BJ (cell line): ENCODE measurements around the gene TRANK1. TPM values are rescaled to one million over a fixed set of nuclear protein-coding genes. Genes with fewer than 3 reads are reported as not detected.
"Not testable (repeated sequence)": the region's sequence is repeated elsewhere in the genome, so short reads cannot be mapped to it uniquely, and the experiment has no call there.

Source experiments
- CTCF ChIA-PET: fragments of 350-600 bp; formaldehyde crosslinking; extraction: SDS; loops from one replicate; lab custom pipeline; 2021; ENCODE audit warnings: antibody characterized with exemption, inconsistent platforms; lab: Yijun Ruan, JAX
- POLR2A ChIA-PET: fragments of 300-600 bp; sonication (Branson Sonifier 250); formaldehyde crosslinking; extraction: SDS; loops from one replicate; lab custom pipeline; 2021; ENCODE audit warnings: antibody characterized with exemption; lab: Charles Lee
- DNase-seq: peaks from one replicate; pipeline ENCODE4 v3.0.0-alpha.2; 2011; ENCODE audit warnings: low read depth
- H3K27me3 ChIP-seq: 2 replicates; pipeline ENCODE4 v1.6.0; 2011; ENCODE audit warnings: low read length; ENCODE audit not compliant: control insufficient read depth, insufficient read depth
- H3K36me3 ChIP-seq: 2 replicates; pipeline ENCODE4 v1.5.1; 2011; ENCODE audit warnings: low read length; ENCODE audit not compliant: control insufficient read depth, insufficient read depth
- H3K4me3 ChIP-seq: 2 replicates; pipeline ENCODE4 v1.5.1; 2011; ENCODE audit warnings: low read depth, mild to moderate bottlenecking, control low read depth, low read length
- CTCF ChIP-seq: IDR thresholded peaks from 2 replicates; pipeline ENCODE4 v1.5.1; 2011; ENCODE audit warnings: low read depth, mild to moderate bottlenecking, control low read depth, inconsistent platforms, low read length, moderate library complexity; ENCODE audit not compliant: insufficient read depth
- polyA plus RNA-seq: library from polyadenylated mRNA; depleted of rRNA; stranded (reverse); fragments of >200 nt; gene quantifications from 2 replicates; pipeline ENCODE4 v1.2.3, GENCODE V29; 2011

TRANK1 gene
- polyA plus RNA-seq, 1 experiment: 11.3 TPM

GRCh38 chr3:36964817-36965216 is 20.0 kb upstream of the TRANK1 start:
- POLR2A ChIA-PET: no interaction called here
- CTCF ChIA-PET: interaction anchor here (0.5 kb wide), 1 partner anchor 460 kb away, joined by 3 read pairs; no protein-coding TSS in a partner anchor
- Histone ChIP-seq H3K4me3 (no peak overlapping the region), H3K36me3 (no peaks in the 10 kb centered on the region), H3K27me3 (no peaks in the 10 kb centered on the region)
- no peak for TF ChIP-seq CTCF
- no peak for DNase-seq

GRCh38 chr3:36964331-36964730 is 19.5 kb upstream of the TRANK1 start:
- CTCF ChIA-PET: interaction anchor here (0.5 to 1.9 kb wide), 2 partner anchors 90 to 461 kb away, joined by 3 to 5 read pairs; no protein-coding TSS in a partner anchor
- Histone ChIP-seq H3K4me3 (no peak overlapping the region), H3K27me3 (no peaks in the 10 kb centered on the region), H3K36me3 (no peaks in the 10 kb centered on the region)
- POLR2A ChIA-PET: no interaction called here
- no peak for TF ChIP-seq CTCF
- DNase-seq: no peak

- H3K4me3 ChIP-seq, DNase-seq, POLR2A ChIA-PET, H3K36me3 ChIP-seq, H3K27me3 ChIP-seq: not testable (repeated sequence)
- CTCF ChIA-PET: interaction anchor here (1.9 kb wide), 1 partner anchor 89 kb away, joined by 5 read pairs; no protein-coding TSS in a partner anchor
Observed at GRCh38 chr3:36963008-36963407, 18.2 kb upstream of the TRANK1 start.

GRCh38 chr3:36960502-36960901 is 15.6 kb upstream of the TRANK1 start:
- no peak for DNase-seq
- Histone ChIP-seq H3K27me3 (no peaks in the 10 kb centered on the region; the same call in 1 of the 2 replicates), H3K36me3 (no peaks in the 10 kb centered on the region), H3K4me3 (no peak overlapping the region)
- ChIA-PET CTCF (interaction anchor here (0.8 to 3.4 kb wide), 4 partner anchors 10 to 168 kb away, joined by 3 to 22 read pairs (median 19); partner anchors contain the start of gene TRANK1), POLR2A (no interaction called here)
- TF ChIP-seq CTCF: no peak

GRCh38 chr3:36959821-36960220 is 15.0 kb upstream of the TRANK1 start:
- TF ChIP-seq CTCF: no peak
- POLR2A ChIA-PET: interaction anchor here (0.6 to 0.7 kb wide), 3 partner anchors 15 to 282 kb away, joined by 5 to 9 read pairs (median 8); partner anchors contain the start of gene TRANK1
- DNase-seq: no peak
- peaks cover 1% of the 10 kb centered on the region; the same call in 1 of the 2 replicates for H3K27me3 ChIP-seq
- CTCF ChIA-PET: interaction anchor here (0.8 to 3.4 kb wide), 8 partner anchors 10 to 225 kb away, joined by 3 to 22 read pairs (median 8); partner anchors contain the start of gene TRANK1
- no peak overlapping the region for H3K4me3 ChIP-seq
- H3K36me3 ChIP-seq: no peaks in the 10 kb centered on the region
